ENCODE measurements around the gene BEST4. TPM values are rescaled to one million over a fixed set of nuclear protein-coding genes. Genes with fewer than 3 reads are reported as not detected.

BEST4 gene
- total and polyA plus RNA-seq, 2 of the 13 experiments (the other 11 are each of a cell fraction or from before 2014, with no cell fraction given) = 0.77 to 1.4 TPM

GRCh38 chr1:44820328-44821239 is 32.6 kb upstream of the BEST4 start (continued):
- no peak for TF ChIP-seq ATF6 (CRISPR knock-in tag; conservative IDR thresholded peaks at IDR 0.05)
- 0 out of 2 replicates have a peak, but pooled peaks have one; percentile 6 for TF ChIP-seq RFXAP (CRISPR knock-in tag; IDR thresholded peaks at IDR 0.05; ENCODE audit: borderline replicate concordance)
- TF ChIP-seq ZBTB44 (CRISPR knock-in tag; IDR thresholded peaks at IDR 0.05) = no peak
- TF ChIP-seq ZNF674 (CRISPR knock-in tag; IDR thresholded peaks at IDR 0.05; ENCODE audit: low read depth) = no peak
- TF ChIP-seq HNRNPLL (IDR thresholded peaks at IDR 0.05; ENCODE audit: low read depth, low read length, poor library complexity, severe bottlenecking) = peak; percentile 81
- no peak for TF ChIP-seq ZNF124 (CRISPR knock-in tag; IDR thresholded peaks at IDR 0.05)
- TF ChIP-seq HNRNPL (IDR thresholded peaks at IDR 0.05; ENCODE audit: low read depth, low read length) = peak; percentile 60; the same call in 1 of the 2 replicates
- TF ChIP-seq ZNF737 (CRISPR knock-in tag; IDR thresholded peaks at IDR 0.05; ENCODE audit: borderline replicate concordance) = 0 out of 2 replicates have a peak, but pooled peaks have one; percentile 5
- TF ChIP-seq HNF4A (CRISPR knock-in tag; IDR thresholded peaks at IDR 0.05) = no peak; the same call in 1 of the 2 replicates
- TF ChIP-seq MAZ (IDR thresholded peaks at IDR 0.05; ENCODE audit: borderline replicate concordance, low read depth, low read length) = no peak
- TF ChIP-seq MAZ (CRISPR knock-in tag; IDR thresholded peaks at IDR 0.05; ENCODE audit: low read depth) = peak; percentile 43; the same call in 1 of the 2 replicates
- TF ChIP-seq AGO2 (optimal IDR thresholded peaks at IDR 0.05; ENCODE audit: low read depth, low read length) = peak; percentile 67
- TF ChIP-seq REPIN1 (CRISPR knock-in tag; IDR thresholded peaks at IDR 0.05; ENCODE audit: borderline replicate concordance, low read depth) = no peak
- TF ChIP-seq ZNF225 (CRISPR knock-in tag; IDR thresholded peaks at IDR 0.05) = 0 out of 2 replicates have a peak, but pooled peaks have one; percentile 32
- TF ChIP-seq POGK (CRISPR knock-in tag; conservative IDR thresholded peaks at IDR 0.05) = 0 out of 2 replicates have a peak, but pooled peaks have one; percentile 4
- peak; percentile 3; the same call in 1 of the 2 replicates for TF ChIP-seq MIER3 (CRISPR knock-in tag; IDR thresholded peaks at IDR 0.05; ENCODE audit: borderline replicate concordance)
- no peak for TF ChIP-seq ZNF891 (CRISPR knock-in tag; IDR thresholded peaks at IDR 0.05)
- TF ChIP-seq MZF1 (CRISPR knock-in tag; IDR thresholded peaks at IDR 0.05; ENCODE audit: borderline replicate concordance) = no peak
- TF ChIP-seq UBTF (CRISPR knock-in tag; IDR thresholded peaks at IDR 0.05) = peak; percentile 28; the same call in 1 of the 2 replicates
- 0 out of 2 replicates have a peak, but pooled peaks have one; percentile 28 for TF ChIP-seq KLF12 (CRISPR knock-in tag; IDR thresholded peaks at IDR 0.05; ENCODE audit: borderline replicate concordance)

Measured in HepG2 (cell line).